ENCODE data around the gene UIMC1.

DNA sequence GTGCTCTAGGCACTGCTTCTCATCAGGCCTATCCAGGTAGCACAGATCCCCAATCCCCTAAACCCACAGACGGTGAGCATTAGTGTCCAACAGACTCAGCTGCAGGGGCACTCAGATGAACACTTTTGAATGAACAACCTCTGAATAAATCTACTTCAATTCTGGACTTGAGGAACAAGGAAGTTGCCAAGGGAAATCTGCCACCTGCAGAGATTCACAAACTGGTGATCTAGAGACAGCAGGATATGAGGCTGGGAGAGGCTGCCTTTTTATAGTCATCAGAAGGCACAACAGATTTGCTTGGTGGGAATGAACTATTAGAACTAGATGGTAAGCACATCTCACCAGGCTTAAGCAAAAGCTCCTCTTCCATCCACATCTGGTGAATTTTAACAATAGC, 100.5 kb downstream of the UIMC1 start:
- TF ChIP-seq EZH2 (IDR thresholded peaks at IDR 0.05; ENCODE audit: borderline replicate concordance, low read depth, low read length, poor library complexity, severe bottlenecking), result no peak
- TF ChIP-seq, protein P1, sequence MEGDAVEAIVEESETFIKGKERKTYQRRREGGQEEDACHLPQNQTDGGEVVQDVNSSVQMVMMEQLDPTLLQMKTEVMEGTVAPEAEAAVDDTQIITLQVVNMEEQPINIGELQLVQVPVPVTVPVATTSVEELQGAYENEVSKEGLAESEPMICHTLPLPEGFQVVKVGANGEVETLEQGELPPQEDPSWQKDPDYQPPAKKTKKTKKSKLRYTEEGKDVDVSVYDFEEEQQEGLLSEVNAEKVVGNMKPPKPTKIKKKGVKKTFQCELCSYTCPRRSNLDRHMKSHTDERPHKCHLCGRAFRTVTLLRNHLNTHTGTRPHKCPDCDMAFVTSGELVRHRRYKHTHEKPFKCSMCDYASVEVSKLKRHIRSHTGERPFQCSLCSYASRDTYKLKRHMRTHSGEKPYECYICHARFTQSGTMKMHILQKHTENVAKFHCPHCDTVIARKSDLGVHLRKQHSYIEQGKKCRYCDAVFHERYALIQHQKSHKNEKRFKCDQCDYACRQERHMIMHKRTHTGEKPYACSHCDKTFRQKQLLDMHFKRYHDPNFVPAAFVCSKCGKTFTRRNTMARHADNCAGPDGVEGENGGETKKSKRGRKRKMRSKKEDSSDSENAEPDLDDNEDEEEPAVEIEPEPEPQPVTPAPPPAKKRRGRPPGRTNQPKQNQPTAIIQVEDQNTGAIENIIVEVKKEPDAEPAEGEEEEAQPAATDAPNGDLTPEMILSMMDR (conservative IDR thresholded peaks at IDR 0.05; ENCODE audit: low read depth, low read length), result no peak

Measured in A673 (cell line).